ENCODE measurements around the gene ACTN1.

ACTN1 gene

GRCh38 chr14:68945585-68946488 lies 33.3 kb downstream of the ACTN1 start:
- in situ Hi-C loops (cut with MboI; ENCODE audit: low pct_unique_long_range_greater_than_20kb, low sequenced_read_pairs, unreplicated experiment) = no loop called here
- TF ChIP-seq CTCF (IDR thresholded peaks at IDR 0.05; ENCODE audit: extremely low read depth, insufficient read depth, missing control alignments) = no peak
- no peak for DNase-seq (ENCODE audit: low spot score)

- no peak for DNase-seq (ENCODE audit: low spot score)
- TF ChIP-seq CTCF (IDR thresholded peaks at IDR 0.05; ENCODE audit: extremely low read depth, insufficient read depth, missing control alignments) = no peak
- in situ Hi-C loops (cut with MboI; ENCODE audit: low pct_unique_long_range_greater_than_20kb, low sequenced_read_pairs, unreplicated experiment) = no loop called here
These were observed 33.9 kb downstream of the ACTN1 start for GRCh38 chr14:68945190-68945584.

GRCh38 chr14:68944162-68944561 lies 34.9 kb downstream of the ACTN1 start:
- in situ Hi-C loops (cut with MboI; ENCODE audit: low pct_unique_long_range_greater_than_20kb, low sequenced_read_pairs, unreplicated experiment) = no loop called here
- no peak for DNase-seq (ENCODE audit: low spot score)
- TF ChIP-seq CTCF (IDR thresholded peaks at IDR 0.05; ENCODE audit: extremely low read depth, insufficient read depth, missing control alignments) = no peak

GRCh38 chr14:68943107-68943506 lies 36.0 kb downstream of the ACTN1 start:
- no peak for TF ChIP-seq CTCF (IDR thresholded peaks at IDR 0.05; ENCODE audit: extremely low read depth, insufficient read depth, missing control alignments)
- in situ Hi-C loops (cut with MboI; ENCODE audit: low pct_unique_long_range_greater_than_20kb, low sequenced_read_pairs, unreplicated experiment) = no loop called here
- no peak for DNase-seq (ENCODE audit: low spot score)

GRCh38 chr14:68942296-68943035 lies 36.6 kb downstream of the ACTN1 start:
- in situ Hi-C loops (cut with MboI; ENCODE audit: low pct_unique_long_range_greater_than_20kb, low sequenced_read_pairs, unreplicated experiment) = no loop called here
- no peak for DNase-seq (ENCODE audit: low spot score)
- TF ChIP-seq CTCF (IDR thresholded peaks at IDR 0.05; ENCODE audit: extremely low read depth, insufficient read depth, missing control alignments) = no peak

GRCh38 chr14:68941820-68942219 lies 37.3 kb downstream of the ACTN1 start:
- no peak for DNase-seq (ENCODE audit: low spot score)
- in situ Hi-C loops (cut with MboI; ENCODE audit: low pct_unique_long_range_greater_than_20kb, low sequenced_read_pairs, unreplicated experiment) = no loop called here
- TF ChIP-seq CTCF (IDR thresholded peaks at IDR 0.05; ENCODE audit: extremely low read depth, insufficient read depth, missing control alignments) = no peak

Measured in GM13977 (cell line).